ENCODE data around the gene LYG1.

The LYG1 gene

GRCh38 chr2:99261242-99261641, 39.8 kb downstream of the LYG1 start:
- no peak for DNase-seq

GRCh38 chr2:99260184-99260583, 40.8 kb downstream of the LYG1 start:
- DNase-seq, result no peak

DNA sequence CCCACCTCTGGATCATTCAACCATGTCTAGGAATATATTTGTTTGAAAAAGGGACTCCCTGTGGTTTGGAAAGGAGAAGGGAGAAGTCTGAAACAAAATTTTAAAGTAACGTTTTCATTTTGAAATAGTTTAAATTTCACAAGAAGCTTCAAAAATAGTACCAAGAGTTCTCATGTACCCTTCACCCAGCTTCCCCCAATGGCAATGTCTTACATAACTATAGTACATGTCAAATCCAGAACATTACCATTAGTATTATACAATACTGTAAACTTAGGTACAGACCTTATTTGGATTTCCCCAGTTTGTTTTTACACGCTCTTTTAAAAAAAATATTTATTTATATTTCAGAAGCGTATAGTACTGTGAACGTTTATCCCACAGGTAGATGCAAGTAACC, 41.5 kb downstream of the LYG1 start:
- DNase-seq, result no peak

DNA sequence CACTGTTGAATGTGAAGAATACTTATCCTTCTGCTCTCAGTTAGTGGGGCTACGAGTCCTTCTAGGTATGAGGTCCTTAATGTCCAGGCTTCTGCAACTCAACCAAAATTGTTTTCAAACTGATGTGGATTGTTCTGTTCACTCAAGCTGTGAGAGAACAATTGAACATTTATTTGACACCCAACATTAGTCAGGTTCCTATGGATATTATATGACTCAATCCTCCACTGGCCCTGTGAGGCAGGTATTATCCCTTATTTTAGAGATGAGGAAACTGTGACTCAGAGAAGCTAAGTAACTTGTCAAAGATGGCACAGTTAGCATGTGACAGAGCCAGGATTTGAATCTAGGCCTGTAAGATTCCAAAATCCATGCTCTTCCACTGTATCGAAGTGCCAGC, 44.3 kb downstream of the LYG1 start:
- DNase-seq, result no peak

GRCh38 chr2:99255491-99256318, 45.3 kb downstream of the LYG1 start, which contains the start of gene LYG2:
TSS of gene LYG2 (minus strand) at chr2:99255666. CDS start at chr2:99254260, 1,406 bp downstream.
- DNase-seq, result no peak

DNA sequence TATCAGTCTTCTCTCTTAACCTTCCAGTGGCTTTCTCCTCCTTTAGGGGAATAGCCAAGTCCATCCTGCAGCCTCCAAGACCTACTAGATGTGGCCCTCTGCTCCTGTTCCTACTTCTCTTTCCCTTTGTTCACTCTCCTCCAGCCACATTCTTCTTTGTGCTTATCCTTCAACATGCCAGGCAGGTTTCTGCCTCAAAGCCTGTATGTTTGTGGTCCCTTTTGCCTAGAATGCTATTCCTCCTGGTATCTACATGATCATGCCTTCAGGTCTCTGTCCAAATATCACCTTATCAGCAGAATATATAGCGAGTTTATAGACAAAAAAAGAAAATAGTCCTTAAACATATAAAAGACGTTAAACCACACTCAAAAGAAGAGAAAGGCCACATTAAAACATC, 51.0 kb downstream of the LYG1 start:
- no peak for DNase-seq

- DNase-seq, result no peak
Observed at GRCh38 chr2:99242151-99242550, 58.8 kb downstream of the LYG1 start.

DNA sequence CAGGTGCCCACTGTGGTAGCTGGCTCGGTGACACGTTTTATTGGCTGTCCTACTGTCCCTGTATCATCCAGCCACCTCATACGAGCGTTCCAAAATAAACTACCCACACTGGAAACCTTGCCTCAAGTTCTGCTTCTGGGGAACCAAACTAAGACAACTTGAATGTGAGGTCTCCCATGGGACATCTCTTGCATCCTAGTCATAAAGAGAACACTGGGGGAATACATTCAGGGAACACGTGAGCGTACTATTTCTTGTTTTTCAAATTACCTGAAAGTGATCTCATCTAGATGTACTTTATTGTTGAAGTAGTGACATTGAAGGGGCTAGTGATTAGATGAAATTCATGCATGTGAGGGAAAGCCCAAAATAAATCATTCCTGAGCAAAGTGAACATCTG, 60.6 kb downstream of the LYG1 start:
- DNase-seq, result no peak

GRCh38 chr2:99238599-99238998, 62.4 kb downstream of the LYG1 start:
- no peak for DNase-seq

Measured in CD4-positive, alpha-beta T cell treated with Interleukin-15 for 1 hour (primary cell).